Vagina (tissue), 2 donors: ENCODE results near the gene TNFRSF21.

ENCODE experiments used
- POLR2A ChIP-seq, 2 donors: fragments of 450-650 bp; IDR thresholded peaks; one replicate each; pipeline ENCODE4 v1.6.1; 2017; ENCODE audit warnings: antibody characterized with exemption in 2 of 2, mild to moderate bottlenecking in 2 of 2, moderate library complexity in 2 of 2
- POLR2AphosphoS5 ChIP-seq, 2 donors: sonication (generic); formaldehyde crosslinking; IDR thresholded peaks; one replicate each; pipeline ENCODE4 v1.9.0; 2017; ENCODE audit warnings: antibody characterized with exemption in 2 of 2, mild to moderate bottlenecking in 2 of 2, low read depth in 1 of 2; ENCODE audit not compliant: insufficient read depth in 1 of 2
- TF ChIP-seq, protein P1 (sequence below), 3 experiments: fragments of 450-650 bp in 2 of 3; fragments of 200-600 bp in 1 of 3; sonication (generic) in 1 of 3; IDR thresholded peaks; one replicate each; pipeline ENCODE4 v1.5.1; 2017 to 2019; ENCODE audit warnings: antibody characterized with exemption in 3 of 3, mild to moderate bottlenecking in 2 of 3, moderate library complexity in 2 of 3

DNA sequence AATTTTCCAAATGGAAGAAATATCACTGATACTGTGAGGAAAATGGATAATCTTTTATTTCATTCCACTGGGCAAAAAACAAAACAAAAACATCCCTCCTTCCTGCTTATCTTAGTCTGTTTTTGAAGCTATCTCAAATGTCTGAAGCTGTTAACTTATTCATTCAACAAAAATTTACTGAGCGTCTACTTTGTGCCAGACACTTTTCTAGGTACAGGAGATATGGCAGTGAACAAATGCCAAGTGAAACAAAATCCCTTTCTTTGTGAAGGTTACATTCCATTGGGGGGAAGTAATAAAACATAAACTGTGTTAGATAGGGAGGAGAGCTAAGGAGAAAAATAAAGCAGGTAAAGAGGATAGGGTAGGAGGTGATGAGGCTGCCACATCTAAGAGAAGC is 47.5 kb downstream of the TNFRSF21 start:
- no peak for TF ChIP-seq POLR2AphosphoS5 (IDR thresholded peaks at IDR 0.05; ENCODE audit: insufficient read depth in 1 of 2, low read depth in 1 of 2)
- TF ChIP-seq, protein P1, sequence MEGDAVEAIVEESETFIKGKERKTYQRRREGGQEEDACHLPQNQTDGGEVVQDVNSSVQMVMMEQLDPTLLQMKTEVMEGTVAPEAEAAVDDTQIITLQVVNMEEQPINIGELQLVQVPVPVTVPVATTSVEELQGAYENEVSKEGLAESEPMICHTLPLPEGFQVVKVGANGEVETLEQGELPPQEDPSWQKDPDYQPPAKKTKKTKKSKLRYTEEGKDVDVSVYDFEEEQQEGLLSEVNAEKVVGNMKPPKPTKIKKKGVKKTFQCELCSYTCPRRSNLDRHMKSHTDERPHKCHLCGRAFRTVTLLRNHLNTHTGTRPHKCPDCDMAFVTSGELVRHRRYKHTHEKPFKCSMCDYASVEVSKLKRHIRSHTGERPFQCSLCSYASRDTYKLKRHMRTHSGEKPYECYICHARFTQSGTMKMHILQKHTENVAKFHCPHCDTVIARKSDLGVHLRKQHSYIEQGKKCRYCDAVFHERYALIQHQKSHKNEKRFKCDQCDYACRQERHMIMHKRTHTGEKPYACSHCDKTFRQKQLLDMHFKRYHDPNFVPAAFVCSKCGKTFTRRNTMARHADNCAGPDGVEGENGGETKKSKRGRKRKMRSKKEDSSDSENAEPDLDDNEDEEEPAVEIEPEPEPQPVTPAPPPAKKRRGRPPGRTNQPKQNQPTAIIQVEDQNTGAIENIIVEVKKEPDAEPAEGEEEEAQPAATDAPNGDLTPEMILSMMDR (IDR thresholded peaks at IDR 0.05), result no peak
- TF ChIP-seq POLR2A (IDR thresholded peaks at IDR 0.05), result no peak
